ENCODE measurements around the gene DNAH8. TPM values are rescaled to one million over a fixed set of nuclear protein-coding genes. Genes with fewer than 3 reads are reported as not detected.

Gene DNAH8
- total and polyA plus RNA-seq, 7 donors, result under 0.01 to 0.22 TPM; not detected in 5

GRCh38 chr6:39005774-39006173, 290.7 kb downstream of the DNAH8 start:
- Histone ChIP-seq H3K4me3 (no peak overlapping the region), H3K27me3 (no peaks in the 10 kb centered on the region), H3K4me1 (no peaks in the 10 kb centered on the region), H3K9me3 (no peaks in the 10 kb centered on the region), H3K36me3 (no peaks in the 10 kb centered on the region), H3K27ac (no peak overlapping the region)
- WGBS, 2 donors, result 16 to 64% methylated on average over 3 of the region's 3 CpGs
- intact Hi-C loops (cut with DNase I), result no loop called here
- no peak for TF ChIP-seq POLR2AphosphoS5 (IDR thresholded peaks at IDR 0.05)
- no peak for TF ChIP-seq POLR2A (IDR thresholded peaks at IDR 0.05)
- no peak for TF ChIP-seq EP300 (IDR thresholded peaks at IDR 0.05)
- TF ChIP-seq, protein P1, sequence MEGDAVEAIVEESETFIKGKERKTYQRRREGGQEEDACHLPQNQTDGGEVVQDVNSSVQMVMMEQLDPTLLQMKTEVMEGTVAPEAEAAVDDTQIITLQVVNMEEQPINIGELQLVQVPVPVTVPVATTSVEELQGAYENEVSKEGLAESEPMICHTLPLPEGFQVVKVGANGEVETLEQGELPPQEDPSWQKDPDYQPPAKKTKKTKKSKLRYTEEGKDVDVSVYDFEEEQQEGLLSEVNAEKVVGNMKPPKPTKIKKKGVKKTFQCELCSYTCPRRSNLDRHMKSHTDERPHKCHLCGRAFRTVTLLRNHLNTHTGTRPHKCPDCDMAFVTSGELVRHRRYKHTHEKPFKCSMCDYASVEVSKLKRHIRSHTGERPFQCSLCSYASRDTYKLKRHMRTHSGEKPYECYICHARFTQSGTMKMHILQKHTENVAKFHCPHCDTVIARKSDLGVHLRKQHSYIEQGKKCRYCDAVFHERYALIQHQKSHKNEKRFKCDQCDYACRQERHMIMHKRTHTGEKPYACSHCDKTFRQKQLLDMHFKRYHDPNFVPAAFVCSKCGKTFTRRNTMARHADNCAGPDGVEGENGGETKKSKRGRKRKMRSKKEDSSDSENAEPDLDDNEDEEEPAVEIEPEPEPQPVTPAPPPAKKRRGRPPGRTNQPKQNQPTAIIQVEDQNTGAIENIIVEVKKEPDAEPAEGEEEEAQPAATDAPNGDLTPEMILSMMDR (IDR thresholded peaks at IDR 0.05), result no peak
- no peak for DNase-seq

GRCh38 chr6:39007575-39007974, 292.5 kb downstream of the DNAH8 start:
- H3K4me1 ChIP-seq, result no peaks in the 10 kb centered on the region
- 66 to 71% methylated on average over 3 of the region's 3 CpGs for WGBS, 2 donors
- no peaks in the 10 kb centered on the region for H3K27me3 ChIP-seq
- no peaks in the 10 kb centered on the region for H3K9me3 ChIP-seq
- intact Hi-C loops (cut with DNase I), result no loop called here
- no peak overlapping the region for H3K27ac ChIP-seq
- DNase-seq, result no peak
- no peaks in the 10 kb centered on the region for H3K36me3 ChIP-seq
- TF ChIP-seq POLR2A (IDR thresholded peaks at IDR 0.05) (no peak), POLR2AphosphoS5 (IDR thresholded peaks at IDR 0.05) (no peak), EP300 (IDR thresholded peaks at IDR 0.05) (no peak)
- TF ChIP-seq, protein P1 (IDR thresholded peaks at IDR 0.05), result no peak
- no peak overlapping the region for H3K4me3 ChIP-seq

- Histone ChIP-seq H3K27ac (no peak overlapping the region), H3K9me3 (no peaks in the 10 kb centered on the region), H3K4me1 (no peaks in the 10 kb centered on the region), H3K4me3 (no peak overlapping the region), H3K27me3 (no peaks in the 10 kb centered on the region), H3K36me3 (no peaks in the 10 kb centered on the region)
- 7 to 9% methylated on average over 1 of the region's 1 CpG for WGBS, 2 donors
- TF ChIP-seq, protein P1 (IDR thresholded peaks at IDR 0.05), result no peak
- TF ChIP-seq EP300 (IDR thresholded peaks at IDR 0.05) (no peak), POLR2A (IDR thresholded peaks at IDR 0.05) (no peak), POLR2AphosphoS5 (IDR thresholded peaks at IDR 0.05) (no peak)
- intact Hi-C loops (cut with DNase I), result no loop called here
- DNase-seq, result no peak
These were observed 293.6 kb downstream of the DNAH8 start for GRCh38 chr6:39008737-39009136.

- Histone ChIP-seq H3K4me3 (no peak overlapping the region), H3K4me1 (no peaks in the 10 kb centered on the region), H3K9me3 (no peaks in the 10 kb centered on the region), H3K27ac (no peak overlapping the region), H3K36me3 (no peaks in the 10 kb centered on the region), H3K27me3 (no peaks in the 10 kb centered on the region)
- TF ChIP-seq, protein P1 (IDR thresholded peaks at IDR 0.05), result no peak
- no peak for TF ChIP-seq EP300 (IDR thresholded peaks at IDR 0.05)
- TF ChIP-seq POLR2AphosphoS5 (IDR thresholded peaks at IDR 0.05), result no peak
- no peak for TF ChIP-seq POLR2A (IDR thresholded peaks at IDR 0.05)
- WGBS, 2 donors, result 0% methylated on average over 1 of the region's 1 CpG
- DNase-seq, result no peak
- intact Hi-C loops (cut with DNase I), result no loop called here
These were observed 294.4 kb downstream of the DNAH8 start for GRCh38 chr6:39009476-39009875.

DNA sequence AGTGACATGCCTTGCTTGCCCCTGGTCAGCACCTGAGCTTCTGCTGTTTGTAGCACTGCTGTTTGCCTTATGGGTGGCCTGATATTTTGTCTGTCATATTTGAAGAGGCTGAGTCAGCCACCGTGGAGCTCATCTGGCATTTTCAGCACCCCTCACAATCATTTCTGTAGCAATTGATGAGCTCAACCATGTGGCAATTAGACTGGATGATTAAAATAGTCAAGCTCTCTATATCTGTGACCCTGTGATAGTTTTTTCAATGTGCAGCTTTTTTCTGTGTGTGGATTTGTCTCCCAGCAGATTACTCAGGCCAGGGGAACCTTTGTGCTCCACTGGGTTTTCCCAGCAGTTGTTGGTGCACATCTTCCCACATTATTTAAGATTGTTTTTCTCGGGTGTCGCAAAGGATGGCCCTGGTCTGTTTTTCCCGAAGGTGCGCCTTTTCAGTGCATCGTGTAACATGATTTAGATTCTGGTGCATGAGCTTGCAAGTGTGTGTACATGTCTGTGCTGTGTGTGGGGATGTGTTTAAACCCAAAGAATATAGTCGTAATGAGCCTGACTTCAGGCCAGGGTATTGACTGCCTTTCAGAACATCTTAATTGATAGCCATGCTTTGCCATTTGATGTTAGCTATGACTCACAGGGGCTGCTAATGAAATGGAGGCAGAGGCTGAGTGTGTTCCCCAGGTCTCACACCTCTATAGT, 301.9 kb downstream of the DNAH8 start:
- WGBS, 2 donors, result 86 to 90% methylated on average over 7 of the region's 7 CpGs
- no peak overlapping the region for H3K4me3 ChIP-seq
- H3K36me3 ChIP-seq, result no peaks in the 10 kb centered on the region
- no peaks in the 10 kb centered on the region for H3K27me3 ChIP-seq
- TF ChIP-seq POLR2AphosphoS5 (IDR thresholded peaks at IDR 0.05) (no peak), EP300 (IDR thresholded peaks at IDR 0.05) (no peak), POLR2A (IDR thresholded peaks at IDR 0.05) (no peak)
- TF ChIP-seq, protein P1 (IDR thresholded peaks at IDR 0.05), result no peak
- no peaks in the 10 kb centered on the region for H3K9me3 ChIP-seq
- DNase-seq, result no peak
- intact Hi-C loops (cut with DNase I), result no loop called here
- H3K4me1 ChIP-seq, result no peaks in the 10 kb centered on the region
- no peak overlapping the region for H3K27ac ChIP-seq

All from sigmoid colon (tissue), 7 donors.